ENCODE data around the gene RIOK1.

RIOK1 gene

GRCh38 chr6:7389162-7389450 is 502 bp upstream of the RIOK1 start:
- peaks cover 4 to 11% (median 9%) of the 10 kb centered on the region in 4 experiments for H3K36me3 ChIP-seq (ENCODE audit: control insufficient read depth in 4 of 4, insufficient read depth in 4 of 4, low read length in 3 of 4)
- no peaks in the 10 kb centered on the region for H3K9me3 ChIP-seq (ENCODE audit: control extremely low read depth in 1 of 5, control insufficient read depth in 4 of 5, insufficient read depth in 2 of 5, low read depth in 1 of 5, low read length in 4 of 5)
- no peaks in the 10 kb centered on the region for H3K27me3 ChIP-seq (replicated peaks in 2 of 5; ENCODE audit: control insufficient read depth in 4 of 5, insufficient read depth in 5 of 5, low read length in 4 of 5)
- WGBS (ENCODE audit: insufficient coverage), result 0% methylated on average over 5 of the region's 11 CpGs
- POLR2A ChIA-PET, result interaction anchor here (0.9 to 1.1 kb wide), 2 partner anchors 17 to 47 kb away, joined by 3 read pairs; no protein-coding TSS in a partner anchor
- peak overlapping the region; percentile 95 to 96 for H3K27ac ChIP-seq (ENCODE audit: insufficient read depth in 1 of 2, low read depth in 1 of 2, low read length in 2 of 2, poor library complexity in 1 of 2, severe bottlenecking in 2 of 2)
- no peak for DNase-seq
- H3K4me3 ChIP-seq (ENCODE audit: control insufficient read depth in 1 of 7, extremely low read depth in 1 of 7, insufficient read depth in 4 of 7, low read depth in 2 of 7, low read length in 6 of 7), result peak overlapping the region; percentile 79 to 97 (median 85)
- CTCF ChIA-PET, result interaction anchor here (1.0 to 2.6 kb wide), 6 partner anchors 10 to 211 kb away, joined by 3 to 12 read pairs (median 4); no protein-coding TSS in a partner anchor
- H3K4me1 ChIP-seq (ENCODE audit: control extremely low read depth in 1 of 4, control insufficient read depth in 4 of 4, insufficient read depth in 4 of 4, low read length in 3 of 4), result peaks cover 16 to 30% (median 24%) of the 10 kb centered on the region in 4 experiments

- Histone ChIP-seq H3K4me1 (ENCODE audit: control extremely low read depth in 1 of 4, control insufficient read depth in 4 of 4, insufficient read depth in 4 of 4, low read length in 3 of 4) (peaks cover 16 to 30% (median 24%) of the 10 kb centered on the region in 4 experiments), H3K9me3 (ENCODE audit: control extremely low read depth in 1 of 5, control insufficient read depth in 4 of 5, insufficient read depth in 2 of 5, low read depth in 1 of 5, low read length in 4 of 5) (no peaks in the 10 kb centered on the region), H3K27me3 (replicated peaks in 2 of 5; ENCODE audit: control insufficient read depth in 4 of 5, insufficient read depth in 5 of 5, low read length in 4 of 5) (no peaks in the 10 kb centered on the region), H3K4me3 (ENCODE audit: control insufficient read depth in 1 of 7, extremely low read depth in 1 of 7, insufficient read depth in 4 of 7, low read depth in 2 of 7, low read length in 6 of 7) (peak overlapping the region; percentile 79 to 97 (median 85)), H3K27ac (ENCODE audit: insufficient read depth in 1 of 2, low read depth in 1 of 2, low read length in 2 of 2, poor library complexity in 1 of 2, severe bottlenecking in 2 of 2) (peak overlapping the region; percentile 95 to 96), H3K36me3 (ENCODE audit: control insufficient read depth in 4 of 4, insufficient read depth in 4 of 4, low read length in 3 of 4) (peaks cover 11 to 19% (median 15%) of the 10 kb centered on the region in 4 experiments)
- 25% methylated on average over 2 of the region's 14 CpGs for WGBS (ENCODE audit: insufficient coverage)
- ChIA-PET CTCF (interaction anchor here (0.9 to 2.6 kb wide), 11 partner anchors 8 to 210 kb away, joined by 3 to 12 read pairs (median 3); no protein-coding TSS in a partner anchor), POLR2A (interaction anchor here (0.6 to 1.2 kb wide), 4 partner anchors 48 to 1326 kb away, joined by 3 to 5 read pairs (median 4); partner anchors contain the start of gene SSR1)
- DNase-seq, result peak in 2 of 3 donors; percentile 78 to 89
These were observed 744 bp downstream of the RIOK1 start for GRCh38 chr6:7390226-7390878.

GRCh38 chr6:7391151-7391550 is 1.5 kb downstream of the RIOK1 start:
- ChIA-PET CTCF (interaction anchor here (0.9 to 1.4 kb wide), 7 partner anchors 12 to 221 kb away, joined by 3 to 4 read pairs (median 3); no protein-coding TSS in a partner anchor), POLR2A (no interaction called here)
- Histone ChIP-seq H3K9me3 (ENCODE audit: control extremely low read depth in 1 of 5, control insufficient read depth in 4 of 5, insufficient read depth in 2 of 5, low read depth in 1 of 5, low read length in 4 of 5) (no peaks in the 10 kb centered on the region), H3K27ac (ENCODE audit: insufficient read depth in 1 of 2, low read depth in 1 of 2, low read length in 2 of 2, poor library complexity in 1 of 2, severe bottlenecking in 2 of 2) (no peak overlapping the region), H3K36me3 (ENCODE audit: control insufficient read depth in 4 of 4, insufficient read depth in 4 of 4, low read length in 3 of 4) (peaks cover 15 to 24% (median 21%) of the 10 kb centered on the region in 4 experiments), H3K4me3 (ENCODE audit: control insufficient read depth in 1 of 7, extremely low read depth in 1 of 7, insufficient read depth in 4 of 7, low read depth in 2 of 7, low read length in 6 of 7) (peak overlapping the region in 1 of 7 experiments; percentile 93), H3K4me1 (ENCODE audit: control extremely low read depth in 1 of 4, control insufficient read depth in 4 of 4, insufficient read depth in 4 of 4, low read length in 3 of 4) (peaks cover 16 to 30% (median 24%) of the 10 kb centered on the region in 4 experiments), H3K27me3 (replicated peaks in 2 of 5; ENCODE audit: control insufficient read depth in 4 of 5, insufficient read depth in 5 of 5, low read length in 4 of 5) (no peaks in the 10 kb centered on the region)
- WGBS (ENCODE audit: insufficient coverage), result 82% methylated on average over 4 of the region's 4 CpGs
- peak in 1 of 3 donors; percentile 6 for DNase-seq

- no peak overlapping the region for H3K4me3 ChIP-seq (ENCODE audit: control insufficient read depth in 1 of 7, extremely low read depth in 1 of 7, insufficient read depth in 4 of 7, low read depth in 2 of 7, low read length in 6 of 7)
- no peaks in the 10 kb centered on the region for H3K9me3 ChIP-seq (ENCODE audit: control extremely low read depth in 1 of 5, control insufficient read depth in 4 of 5, insufficient read depth in 2 of 5, low read depth in 1 of 5, low read length in 4 of 5)
- POLR2A ChIA-PET, result interaction anchor here (0.5 kb wide), 1 partner anchor 67 kb away, joined by 3 read pairs; no protein-coding TSS in a partner anchor
- H3K4me1 ChIP-seq (ENCODE audit: control extremely low read depth in 1 of 4, control insufficient read depth in 4 of 4, insufficient read depth in 4 of 4, low read length in 3 of 4), result peaks cover 16 to 30% (median 24%) of the 10 kb centered on the region in 4 experiments
- CTCF ChIA-PET, result interaction anchor here (0.6 to 1.1 kb wide), 3 partner anchors 19 to 117 kb away, joined by 3 read pairs; no protein-coding TSS in a partner anchor
- no peak overlapping the region for H3K27ac ChIP-seq (ENCODE audit: insufficient read depth in 1 of 2, low read depth in 1 of 2, low read length in 2 of 2, poor library complexity in 1 of 2, severe bottlenecking in 2 of 2)
- WGBS (ENCODE audit: insufficient coverage), result 100% methylated on average over 1 of the region's 6 CpGs
- H3K36me3 ChIP-seq (ENCODE audit: control insufficient read depth in 4 of 4, insufficient read depth in 4 of 4, low read length in 3 of 4), result peaks cover 15 to 35% (median 24%) of the 10 kb centered on the region in 4 experiments
- H3K27me3 ChIP-seq (replicated peaks in 2 of 5; ENCODE audit: control insufficient read depth in 4 of 5, insufficient read depth in 5 of 5, low read length in 4 of 5), result no peaks in the 10 kb centered on the region
- no peak for DNase-seq
These were observed 2.8 kb downstream of the RIOK1 start for GRCh38 chr6:7392402-7392801.

- no peak for DNase-seq
- Histone ChIP-seq H3K36me3 (ENCODE audit: control insufficient read depth in 4 of 4, insufficient read depth in 4 of 4, low read length in 3 of 4) (peaks cover 28 to 83% (median 58%) of the 10 kb centered on the region in 4 experiments), H3K27me3 (replicated peaks in 2 of 5; ENCODE audit: control insufficient read depth in 4 of 5, insufficient read depth in 5 of 5, low read length in 4 of 5) (no peaks in the 10 kb centered on the region), H3K4me1 (ENCODE audit: control extremely low read depth in 1 of 4, control insufficient read depth in 4 of 4, insufficient read depth in 4 of 4, low read length in 3 of 4) (peaks cover 0 to 8% (median 0%) of the 10 kb centered on the region in 4 experiments), H3K4me3 (ENCODE audit: control insufficient read depth in 1 of 7, extremely low read depth in 1 of 7, insufficient read depth in 4 of 7, low read depth in 2 of 7, low read length in 6 of 7) (no peak overlapping the region), H3K9me3 (ENCODE audit: control extremely low read depth in 1 of 5, control insufficient read depth in 4 of 5, insufficient read depth in 2 of 5, low read depth in 1 of 5, low read length in 4 of 5) (no peaks in the 10 kb centered on the region), H3K27ac (ENCODE audit: insufficient read depth in 1 of 2, low read depth in 1 of 2, low read length in 2 of 2, poor library complexity in 1 of 2, severe bottlenecking in 2 of 2) (no peak overlapping the region)
- 80% methylated on average over 1 of the region's 3 CpGs for WGBS (ENCODE audit: insufficient coverage)
- POLR2A ChIA-PET, result interaction anchor here (0.6 kb wide), 1 partner anchor 27 kb away, joined by 3 read pairs; no protein-coding TSS in a partner anchor
- CTCF ChIA-PET, result interaction anchor here (0.9 kb wide), 1 partner anchor 214 kb away, joined by 3 read pairs; no protein-coding TSS in a partner anchor
These were observed 11.5 kb downstream of the RIOK1 start for GRCh38 chr6:7401075-7401474.

- ChIA-PET CTCF (interaction anchor here (1.0 kb wide), 1 partner anchor 11 kb away, joined by 3 read pairs; no protein-coding TSS in a partner anchor), POLR2A (no interaction called here)
- WGBS (ENCODE audit: insufficient coverage), result 40% methylated on average over 1 of the region's 1 CpG
- Histone ChIP-seq H3K9me3 (ENCODE audit: control extremely low read depth in 1 of 5, control insufficient read depth in 4 of 5, insufficient read depth in 2 of 5, low read depth in 1 of 5, low read length in 4 of 5) (no peaks in the 10 kb centered on the region), H3K27me3 (replicated peaks in 2 of 5; ENCODE audit: control insufficient read depth in 4 of 5, insufficient read depth in 5 of 5, low read length in 4 of 5) (no peaks in the 10 kb centered on the region), H3K27ac (ENCODE audit: insufficient read depth in 1 of 2, low read depth in 1 of 2, low read length in 2 of 2, poor library complexity in 1 of 2, severe bottlenecking in 2 of 2) (no peak overlapping the region), H3K36me3 (ENCODE audit: control insufficient read depth in 4 of 4, insufficient read depth in 4 of 4, low read length in 3 of 4) (peaks cover 36 to 89% (median 64%) of the 10 kb centered on the region in 4 experiments), H3K4me1 (ENCODE audit: control extremely low read depth in 1 of 4, control insufficient read depth in 4 of 4, insufficient read depth in 4 of 4, low read length in 3 of 4) (peaks cover 0 to 8% (median 0%) of the 10 kb centered on the region in 4 experiments), H3K4me3 (ENCODE audit: control insufficient read depth in 1 of 7, extremely low read depth in 1 of 7, insufficient read depth in 4 of 7, low read depth in 2 of 7, low read length in 6 of 7) (no peak overlapping the region)
- DNase-seq, result peak in 1 of 3 donors; percentile 16
These were observed 13.1 kb downstream of the RIOK1 start for GRCh38 chr6:7402716-7403115.

- H3K27me3 ChIP-seq (replicated peaks in 2 of 5; ENCODE audit: control insufficient read depth in 4 of 5, insufficient read depth in 5 of 5, low read length in 4 of 5), result no peaks in the 10 kb centered on the region
- peaks cover 0 to 8% (median 0%) of the 10 kb centered on the region in 4 experiments for H3K4me1 ChIP-seq (ENCODE audit: control extremely low read depth in 1 of 4, control insufficient read depth in 4 of 4, insufficient read depth in 4 of 4, low read length in 3 of 4)
- ChIA-PET CTCF (interaction anchor here (0.7 to 0.8 kb wide), 2 partner anchors 18 to 206 kb away, joined by 3 read pairs; no protein-coding TSS in a partner anchor), POLR2A (no interaction called here)
- 100% methylated on average over 3 of the region's 5 CpGs for WGBS (ENCODE audit: insufficient coverage)
- H3K36me3 ChIP-seq (ENCODE audit: control insufficient read depth in 4 of 4, insufficient read depth in 4 of 4, low read length in 3 of 4), result peaks cover 32 to 90% (median 65%) of the 10 kb centered on the region in 4 experiments
- no peak overlapping the region for H3K4me3 ChIP-seq (ENCODE audit: control insufficient read depth in 1 of 7, extremely low read depth in 1 of 7, insufficient read depth in 4 of 7, low read depth in 2 of 7, low read length in 6 of 7)
- no peaks in the 10 kb centered on the region for H3K9me3 ChIP-seq (ENCODE audit: control extremely low read depth in 1 of 5, control insufficient read depth in 4 of 5, insufficient read depth in 2 of 5, low read depth in 1 of 5, low read length in 4 of 5)
- no peak for DNase-seq
- H3K27ac ChIP-seq (ENCODE audit: insufficient read depth in 1 of 2, low read depth in 1 of 2, low read length in 2 of 2, poor library complexity in 1 of 2, severe bottlenecking in 2 of 2), result no peak overlapping the region
These were observed 14.9 kb downstream of the RIOK1 start for GRCh38 chr6:7404546-7404945.
